GM12878 (cell line): Measurements from ENCODE around the gene PTAFR.

ENCODE experiments used
- ASH2L ChIP-seq: fragments of 300-600, 200-600 bp; sonication (generic); IDR thresholded peaks from 2 replicates; pipeline ENCODE4 v1.6.1; 2017; ENCODE audit warnings: low read depth, mild to moderate bottlenecking, borderline replicate concordance
- EP300 ChIP-seq, 2 experiments: fragments of 150-350 bp in 1 of 2; IDR thresholded peaks; 2 replicates each; pipeline ENCODE4 v1.6.1; 2011 to 2012; ENCODE audit warnings: low read depth in 2 of 2, low read length in 2 of 2, borderline replicate concordance in 1 of 2, improper control_type of control experiment in 1 of 2, inconsistent platforms in 1 of 2; ENCODE audit not compliant: control insufficient read depth in 1 of 2
- GABPA ChIP-seq: IDR thresholded peaks from 2 replicates; pipeline ENCODE4 v1.6.1; 2014; ENCODE audit warnings: antibody characterized with exemption, low read depth, mild to moderate bottlenecking, inconsistent platforms
- MXI1 ChIP-seq: fragments of 150-350 bp; IDR thresholded peaks from 2 replicates; pipeline ENCODE4 v1.6.1; 2011; ENCODE audit warnings: low read depth, mild to moderate bottlenecking, inconsistent platforms, low read length, improper control_type of control experiment
- PAX8 ChIP-seq: fragments of 450-650 bp; IDR thresholded peaks from 2 replicates; pipeline ENCODE4 v1.6.1; 2017; ENCODE audit warnings: mild to moderate bottlenecking, moderate library complexity
- POLR2A ChIP-seq: IDR thresholded peaks from 2 replicates; pipeline ENCODE4 v1.6.1; 2011; ENCODE audit warnings: low read depth, mild to moderate bottlenecking, low read length
- POLR2AphosphoS2 ChIP-seq: IDR thresholded peaks from 2 replicates; pipeline ENCODE4 v1.6.1; 2011; ENCODE audit warnings: low read depth, mild to moderate bottlenecking, low read length, improper control_type of control experiment, moderate library complexity
- REST ChIP-seq: IDR thresholded peaks from 2 replicates; pipeline ENCODE4 v1.6.1; 2012; ENCODE audit warnings: mild to moderate bottlenecking, low read depth, low read length
- SMC3 ChIP-seq: IDR thresholded peaks from 2 replicates; pipeline ENCODE4 v1.6.1; 2011; ENCODE audit warnings: low read length, improper control_type of control experiment, borderline replicate concordance
- SP1 ChIP-seq: IDR thresholded peaks from one replicate; pipeline ENCODE4 v1.6.1; 2011; ENCODE audit warnings: low read depth, low read length
- SREBF2 ChIP-seq: IDR thresholded peaks from 2 replicates; pipeline ENCODE4 v1.6.1; 2012; ENCODE audit warnings: mild to moderate bottlenecking, low read length
- SUZ12 ChIP-seq: fragments of 200-600 bp; sonication (generic); IDR thresholded peaks from one replicate; pipeline ENCODE4 v1.6.1; 2018; ENCODE audit warnings: antibody characterized with exemption, mild to moderate bottlenecking; ENCODE audit not compliant: unreplicated experiment
- USF1 ChIP-seq: IDR thresholded peaks from 2 replicates; pipeline ENCODE4 v1.6.1; 2011; ENCODE audit warnings: borderline replicate concordance, low read depth, mild to moderate bottlenecking, moderate library complexity, mixed read lengths, low read length; ENCODE audit not compliant: insufficient read depth; ENCODE audit errors: extremely low read length
- TF ChIP-seq, protein P1 (sequence below), 3 experiments: IDR thresholded peaks in 2 of 3; conservative IDR thresholded peaks in 1 of 3; 2 replicates each; pipeline ENCODE4 v1.5.1; 2011; ENCODE audit warnings: low read depth in 3 of 3, low read length in 3 of 3, mild to moderate bottlenecking in 3 of 3, control low read depth in 2 of 3, moderate library complexity in 2 of 3, inconsistent platforms in 1 of 3, mixed read lengths in 1 of 3; ENCODE audit not compliant: control insufficient read depth in 2 of 3, insufficient read depth in 1 of 3; ENCODE audit errors: extremely low read depth in 1 of 3

DNA sequence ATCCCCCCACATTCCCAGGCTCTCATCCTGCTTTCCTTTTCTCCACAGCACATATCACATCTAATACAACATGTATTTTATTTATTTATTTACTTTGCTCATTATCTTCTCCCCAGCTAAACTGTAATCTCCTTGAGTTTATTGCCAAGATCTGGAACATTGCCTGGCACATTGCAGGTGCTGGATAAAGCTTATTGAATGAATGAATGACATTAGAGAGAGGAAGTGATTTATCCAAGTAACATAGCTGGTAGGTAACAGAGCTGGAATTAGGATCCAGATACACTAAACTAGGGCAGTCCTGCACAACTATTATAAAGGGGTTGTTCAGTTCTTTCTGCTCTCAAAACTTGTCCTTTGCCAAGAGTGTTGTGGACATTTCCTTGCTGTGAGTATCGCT, 8.6 kb upstream of the PTAFR start:
- no peak for TF ChIP-seq MXI1
- TF ChIP-seq, protein P1, sequence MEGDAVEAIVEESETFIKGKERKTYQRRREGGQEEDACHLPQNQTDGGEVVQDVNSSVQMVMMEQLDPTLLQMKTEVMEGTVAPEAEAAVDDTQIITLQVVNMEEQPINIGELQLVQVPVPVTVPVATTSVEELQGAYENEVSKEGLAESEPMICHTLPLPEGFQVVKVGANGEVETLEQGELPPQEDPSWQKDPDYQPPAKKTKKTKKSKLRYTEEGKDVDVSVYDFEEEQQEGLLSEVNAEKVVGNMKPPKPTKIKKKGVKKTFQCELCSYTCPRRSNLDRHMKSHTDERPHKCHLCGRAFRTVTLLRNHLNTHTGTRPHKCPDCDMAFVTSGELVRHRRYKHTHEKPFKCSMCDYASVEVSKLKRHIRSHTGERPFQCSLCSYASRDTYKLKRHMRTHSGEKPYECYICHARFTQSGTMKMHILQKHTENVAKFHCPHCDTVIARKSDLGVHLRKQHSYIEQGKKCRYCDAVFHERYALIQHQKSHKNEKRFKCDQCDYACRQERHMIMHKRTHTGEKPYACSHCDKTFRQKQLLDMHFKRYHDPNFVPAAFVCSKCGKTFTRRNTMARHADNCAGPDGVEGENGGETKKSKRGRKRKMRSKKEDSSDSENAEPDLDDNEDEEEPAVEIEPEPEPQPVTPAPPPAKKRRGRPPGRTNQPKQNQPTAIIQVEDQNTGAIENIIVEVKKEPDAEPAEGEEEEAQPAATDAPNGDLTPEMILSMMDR (IDR thresholded peaks at IDR 0.05 in 2 of 3, conservative IDR thresholded peaks at IDR 0.05 in 1 of 3; ENCODE audit: control insufficient read depth in 2 of 3, extremely low read depth in 1 of 3, insufficient read depth in 1 of 3, low read depth in 3 of 3, low read length in 3 of 3): no peak
- TF ChIP-seq SP1: no peak
- TF ChIP-seq POLR2AphosphoS2: no peak
- no peak for TF ChIP-seq POLR2A
- no peak for TF ChIP-seq USF1
- TF ChIP-seq SREBF2: no peak
- TF ChIP-seq SMC3: no peak
- TF ChIP-seq SUZ12: no peak
- TF ChIP-seq EP300 (IDR thresholded peaks at IDR 0.05; ENCODE audit: borderline replicate concordance in 1 of 2, control insufficient read depth in 1 of 2, low read depth in 2 of 2, low read length in 2 of 2): no peak
- TF ChIP-seq PAX8: no peak
- TF ChIP-seq REST: no peak
- TF ChIP-seq GABPA: no peak
- TF ChIP-seq ASH2L: no peak
